HG03135 (cell line): Measurements from ENCODE around the gene EOMES.
A peak's percentile ranks its signal among the peaks of the same experiment; 100 is the strongest.

Experiments
- ATAC-seq: cut with Tn5 transposase; IDR thresholded peaks from one replicate; pipeline ENCODE4 v1.9.1; 2021; ENCODE audit warnings: mild to moderate bottlenecking, moderate library complexity; ENCODE audit not compliant: unreplicated experiment

EOMES gene

GRCh38 chr3:27681249-27681748 lies 40.8 kb downstream of the EOMES start:
- peak; percentile 63 for ATAC-seq

- ATAC-seq: no peak
These were observed 41.4 kb downstream of the EOMES start for GRCh38 chr3:27680517-27681246.

GRCh38 chr3:27679691-27680090 lies 42.4 kb downstream of the EOMES start:
- ATAC-seq: no peak

- ATAC-seq: no peak
These were observed 43.9 kb downstream of the EOMES start for GRCh38 chr3:27678234-27678633.

- no peak for ATAC-seq
These were observed 44.6 kb downstream of the EOMES start for GRCh38 chr3:27677565-27677964.

GRCh38 chr3:27675287-27675686 lies 46.8 kb downstream of the EOMES start:
- no peak for ATAC-seq

- ATAC-seq: no peak
These were observed 48.4 kb downstream of the EOMES start for GRCh38 chr3:27673701-27674100.

- ATAC-seq: no peak
These were observed 51.0 kb downstream of the EOMES start for GRCh38 chr3:27671101-27671500.

GRCh38 chr3:27670619-27671018 lies 51.5 kb downstream of the EOMES start:
- ATAC-seq: no peak

- ATAC-seq: no peak
These were observed 52.5 kb downstream of the EOMES start for GRCh38 chr3:27669591-27669990.

- ATAC-seq: no peak
These were observed 54.4 kb downstream of the EOMES start for GRCh38 chr3:27667751-27668150.

- no peak for ATAC-seq
These were observed 55.4 kb downstream of the EOMES start for GRCh38 chr3:27666708-27667107.

- ATAC-seq: no peak
These were observed 55.9 kb downstream of the EOMES start for GRCh38 chr3:27666272-27666671.
